Stimulated activated CD4-positive, alpha-beta T cell treated with anti-CD3 and anti-CD28 coated beads, Interleukin-1b, Interleukin-23, amount 100 ng/mL, for 4 hours (primary cell): Measurements from ENCODE around the gene NUAK2.

Experiments
- DNase-seq, 2 donors: peaks; one replicate each; pipeline ENCODE4 v3.0.0-alpha.2; 2020; ENCODE audit warnings: low read depth in 2 of 2

Gene NUAK2

DNA sequence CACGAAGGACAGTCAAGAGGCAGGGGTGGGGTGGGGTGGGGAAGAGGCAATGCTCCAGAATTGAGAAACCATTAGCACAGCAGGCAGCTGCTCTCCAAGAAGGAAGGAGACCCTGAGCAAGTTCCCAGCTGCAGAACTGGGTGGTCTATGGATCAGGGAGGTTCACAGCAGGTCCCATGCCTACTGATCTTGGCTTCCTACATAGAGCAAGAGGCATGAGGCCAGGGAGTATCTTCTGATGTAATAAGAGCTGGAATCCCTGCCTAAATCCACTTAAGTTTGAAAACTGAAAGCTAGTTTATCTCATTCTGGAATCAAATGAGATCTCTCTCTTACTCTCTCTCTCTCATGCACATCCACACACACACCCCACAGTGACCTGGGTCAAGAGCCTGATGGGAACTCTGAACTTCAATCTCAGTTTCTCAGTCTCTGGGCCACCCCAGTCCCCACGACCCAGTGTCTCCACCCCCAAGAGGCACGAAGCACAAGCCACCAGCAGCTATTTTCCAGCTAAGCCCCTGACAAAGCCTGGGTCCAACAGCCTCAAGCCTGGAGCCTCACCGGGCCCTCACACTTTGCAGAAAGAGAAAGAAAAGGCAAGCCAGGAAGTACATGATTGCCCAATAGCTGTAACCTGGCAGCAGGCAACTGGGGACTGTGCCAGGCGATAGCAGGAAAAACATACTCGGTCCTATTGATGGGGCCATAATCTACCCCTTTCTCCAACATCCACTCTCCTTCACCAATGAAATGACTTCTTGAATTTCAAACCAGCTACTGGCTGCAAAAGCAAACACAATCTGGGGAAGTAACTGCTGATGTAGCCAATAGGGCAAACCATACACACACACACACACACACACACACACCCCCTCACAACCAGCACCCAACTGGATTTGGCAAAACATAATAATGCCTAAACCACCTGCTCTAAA, 2.2 kb downstream of the NUAK2 start:
- DNase-seq: no peak

DNA sequence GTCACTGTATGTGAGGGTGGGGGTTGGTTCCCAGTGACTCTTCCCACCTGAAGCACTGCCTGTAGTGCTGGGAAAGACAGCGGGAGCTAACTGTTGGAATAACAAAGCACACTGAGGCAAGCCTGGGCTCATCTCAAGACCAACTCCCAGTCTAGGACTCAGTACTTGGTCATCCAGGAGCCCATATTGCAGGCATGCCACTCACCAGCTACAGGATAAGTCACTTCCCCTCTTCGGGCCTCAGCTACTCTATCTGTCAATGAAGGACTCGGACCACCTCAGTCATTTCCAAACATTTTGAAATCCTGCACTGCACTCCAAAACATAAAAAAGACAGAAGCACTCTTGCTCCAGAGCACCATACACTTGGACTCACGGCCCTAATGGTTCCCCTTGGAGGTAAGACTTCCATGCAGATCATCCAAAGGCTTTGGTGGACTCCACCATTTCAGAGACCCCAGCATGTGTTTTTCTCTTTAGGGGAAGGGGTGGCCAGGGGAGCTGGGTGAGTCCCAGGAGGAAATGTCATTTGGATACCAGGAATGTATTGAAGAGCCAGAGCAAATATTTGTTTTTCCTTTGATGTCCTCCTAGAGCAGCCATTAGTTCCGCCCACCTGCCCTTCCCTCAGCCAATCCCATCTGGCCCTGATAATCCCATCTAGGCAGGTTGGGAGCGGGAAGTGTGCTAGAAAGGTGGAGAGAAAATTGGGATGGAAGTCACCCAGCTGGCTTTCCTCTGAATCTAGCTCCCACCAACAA, 3.1 kb downstream of the NUAK2 start:
- no peak for DNase-seq

GRCh38 chr1:205317311-205317917, 4.1 kb downstream of the NUAK2 start:
- DNase-seq: no peak

- DNase-seq: no peak
These were observed 5.4 kb downstream of the NUAK2 start for GRCh38 chr1:205316161-205316566.

DNA sequence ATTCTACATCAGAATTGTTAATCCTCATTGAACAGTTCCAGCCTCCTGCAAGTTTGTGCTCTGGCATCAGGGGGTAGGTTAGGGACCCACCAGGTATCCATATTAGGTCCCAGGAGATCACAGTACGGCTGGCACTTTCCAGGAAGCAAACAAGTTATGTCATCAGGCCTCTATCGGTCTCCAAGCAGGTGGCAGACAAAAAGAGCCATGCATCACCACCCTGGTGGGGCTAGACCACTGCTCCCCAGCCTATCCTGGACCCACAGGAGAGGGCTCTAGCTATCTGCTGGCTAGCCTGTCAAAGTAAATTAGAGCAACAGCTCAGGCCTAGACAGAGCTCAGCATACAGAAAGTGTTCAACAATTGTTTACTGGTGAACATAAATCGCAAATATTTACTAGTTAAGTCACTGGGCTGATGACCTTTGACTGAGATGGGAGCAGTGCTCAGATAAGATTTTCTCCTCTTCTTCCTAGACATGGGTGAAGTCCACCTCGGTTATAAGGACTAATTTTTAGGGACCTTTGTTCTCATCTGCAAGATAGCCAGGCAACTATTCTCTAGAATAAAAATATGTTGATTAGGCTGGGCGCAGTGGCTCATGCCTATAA, 6.4 kb downstream of the NUAK2 start:
- no peak for DNase-seq

- peak in 1 of 2 donors; percentile 22 for DNase-seq
These were observed 7.8 kb downstream of the NUAK2 start for GRCh38 chr1:205313563-205314308.

GRCh38 chr1:205312866-205313562, 8.5 kb downstream of the NUAK2 start:
- no peak for DNase-seq

GRCh38 chr1:205310976-205311704, 10.4 kb downstream of the NUAK2 start:
- no peak for DNase-seq

DNA sequence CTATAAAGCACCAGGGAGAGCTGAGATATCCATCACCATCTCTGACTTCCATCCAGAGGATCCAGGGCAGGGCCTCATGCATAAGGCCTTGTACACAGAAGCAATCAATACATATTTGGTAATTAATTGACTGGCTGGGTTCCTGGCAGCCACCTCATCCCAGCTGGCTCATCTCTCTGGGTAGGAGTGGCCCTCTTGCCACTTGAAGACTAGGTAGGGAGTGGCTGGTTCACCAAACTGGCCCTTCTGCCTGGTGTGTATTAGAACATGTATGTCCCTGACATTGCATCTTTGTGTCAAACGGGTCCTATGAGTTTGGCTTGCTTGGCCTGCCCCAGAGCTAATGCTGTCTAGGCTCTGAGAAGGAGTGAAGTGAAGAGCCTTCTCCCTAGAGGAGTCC, 11.8 kb downstream of the NUAK2 start:
- DNase-seq: no peak

DNA sequence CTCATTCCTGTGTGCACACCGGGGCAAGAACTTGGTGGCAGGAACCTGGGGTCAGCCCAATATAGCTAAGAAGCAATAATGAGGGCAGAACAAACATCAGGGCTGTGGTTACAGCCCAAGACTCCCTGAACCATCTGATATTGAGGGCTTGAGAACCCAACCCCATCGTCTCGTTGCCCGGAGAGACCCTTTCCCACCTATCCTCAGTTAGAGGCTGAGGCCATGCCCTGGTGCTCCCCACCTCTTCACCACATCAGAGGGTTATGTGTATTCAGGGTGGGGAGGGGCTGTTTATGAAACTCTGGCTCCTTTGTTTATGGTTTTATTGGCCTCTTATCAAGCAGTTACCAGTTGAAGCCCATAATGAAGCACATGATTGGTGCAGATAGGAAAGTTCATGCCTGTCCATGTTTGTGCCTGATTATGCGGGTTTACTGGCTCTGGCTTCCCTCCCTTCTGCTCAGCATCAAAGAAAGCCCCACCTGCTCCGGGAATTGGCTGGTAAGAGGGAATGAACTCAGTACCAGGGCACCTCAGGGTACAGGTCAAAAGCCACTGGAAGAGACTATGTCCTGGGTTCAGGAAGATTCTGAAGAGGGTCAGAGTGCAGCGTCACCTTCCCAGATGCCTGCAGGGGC, 14.5 kb downstream of the NUAK2 start:
- no peak for DNase-seq

DNA sequence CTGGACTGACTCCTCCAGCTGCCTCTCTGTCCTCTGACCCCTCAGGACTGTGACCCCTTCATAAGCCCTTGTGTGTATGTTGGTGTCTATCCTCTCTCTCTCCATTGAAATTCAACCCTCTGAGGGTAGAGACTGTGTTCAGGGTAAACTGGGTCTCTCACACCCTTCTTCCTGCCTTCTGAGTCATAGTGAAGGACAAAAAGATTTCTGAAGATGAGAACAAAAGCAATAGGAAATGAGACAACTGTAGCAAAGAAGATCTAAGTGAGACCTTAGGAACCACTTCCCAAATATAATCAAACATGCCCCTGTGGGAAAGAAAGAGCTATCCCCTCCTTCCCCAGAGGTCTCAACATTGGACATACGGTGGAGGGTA, 16.9 kb downstream of the NUAK2 start:
- no peak for DNase-seq

DNA sequence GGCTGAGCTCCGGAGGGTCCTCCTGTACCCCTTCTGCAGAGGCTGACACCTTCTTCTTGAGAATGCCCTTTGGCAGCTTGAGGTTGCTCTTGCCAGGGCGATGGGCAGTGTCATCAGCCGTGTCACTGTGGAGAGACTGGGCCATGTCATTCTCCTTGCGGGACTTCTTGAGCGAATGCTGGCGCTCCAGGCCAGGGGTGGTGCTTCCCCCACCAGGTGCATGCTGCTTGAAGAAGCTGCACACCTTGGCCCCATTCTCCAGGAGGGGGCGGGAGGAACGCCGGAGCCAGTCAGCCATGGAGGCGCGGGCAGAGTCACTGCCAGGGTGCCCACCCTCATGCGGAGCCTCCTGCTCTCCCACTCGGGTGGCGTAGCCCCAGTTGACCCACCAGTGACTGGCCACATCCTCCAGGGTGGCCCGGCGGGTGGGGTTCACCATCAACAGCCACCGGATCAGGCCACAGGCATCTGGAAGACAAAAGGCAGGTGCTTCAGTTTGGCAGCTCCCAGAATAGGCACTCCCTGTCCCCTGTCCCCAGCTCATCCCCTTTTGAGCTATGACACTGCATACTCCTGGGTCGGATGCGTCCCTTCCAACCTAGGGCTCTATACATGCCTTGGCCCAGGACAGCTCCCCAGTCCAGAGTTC, 17.4 kb downstream of the NUAK2 start:
- DNase-seq: no peak

DNA sequence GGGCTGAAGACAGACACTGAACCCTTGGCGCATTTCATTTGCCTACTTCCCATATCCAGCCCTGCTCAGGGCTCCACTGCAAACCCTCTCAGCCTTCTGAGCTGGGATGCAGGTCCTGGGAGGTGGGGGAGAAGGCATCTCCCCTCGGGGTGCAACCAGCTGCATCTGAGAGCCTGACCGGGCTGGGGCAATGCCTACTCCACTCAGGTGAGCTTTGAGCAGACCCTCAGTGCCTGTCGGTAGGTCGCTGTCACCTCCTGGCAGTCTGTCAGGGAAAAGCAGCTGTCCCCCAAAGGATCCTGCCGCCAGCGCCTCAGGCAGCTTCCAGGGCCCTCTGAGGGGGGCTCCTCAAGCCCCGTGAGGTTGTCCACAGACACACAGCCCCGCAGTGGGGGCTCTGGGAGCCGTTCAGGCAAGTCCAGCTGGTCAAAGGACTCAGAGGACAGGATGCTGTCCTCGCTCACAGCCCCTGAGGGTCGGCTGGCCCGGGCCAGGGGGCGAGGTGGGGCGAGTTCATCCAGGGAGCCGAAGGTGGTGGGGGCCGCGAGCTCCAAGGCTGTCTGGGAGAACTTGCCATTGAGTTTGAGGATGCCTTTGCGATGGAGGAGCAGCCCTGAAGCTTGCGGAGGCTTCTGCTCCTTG, 18.2 kb downstream of the NUAK2 start:
- no peak for DNase-seq

DNA sequence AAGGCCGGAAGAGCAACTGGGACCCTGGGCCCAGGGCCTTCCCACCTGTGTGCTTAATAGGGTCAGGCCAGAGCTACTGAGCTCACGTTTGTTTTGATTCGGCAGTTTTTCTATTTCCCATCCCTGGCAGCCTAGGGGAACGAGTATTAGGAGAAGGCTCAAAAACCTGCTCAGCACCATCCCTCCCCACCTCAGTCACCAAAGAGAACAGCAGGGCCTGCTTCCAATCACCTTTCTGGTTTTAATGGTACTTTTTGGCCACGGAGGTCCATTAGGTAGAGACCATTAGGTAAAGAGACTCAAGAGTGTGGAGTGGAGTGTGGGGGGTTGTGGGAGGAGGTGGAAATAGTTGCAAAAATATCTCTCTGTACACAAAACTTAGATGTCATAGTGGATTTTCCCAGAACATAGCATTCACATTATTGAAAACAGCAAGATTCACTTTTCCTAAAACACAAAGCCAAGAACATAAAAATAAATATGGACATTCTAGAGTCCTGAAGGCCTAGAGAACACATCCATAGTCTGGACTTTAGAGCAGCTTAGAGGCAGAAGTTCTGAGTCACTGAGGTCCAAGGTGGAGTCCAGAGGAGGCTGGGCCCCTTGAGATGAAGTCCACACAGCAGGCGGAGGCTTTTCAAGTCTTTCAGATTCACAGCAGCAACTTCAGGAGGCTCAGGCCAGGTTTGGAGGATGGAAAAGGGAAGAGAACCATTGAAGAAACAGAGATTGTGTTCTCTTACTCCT, 19.5 kb downstream of the NUAK2 start:
- DNase-seq: no peak

GRCh38 chr1:205301205-205301821, 20.2 kb downstream of the NUAK2 start:
- no peak for DNase-seq

DNA sequence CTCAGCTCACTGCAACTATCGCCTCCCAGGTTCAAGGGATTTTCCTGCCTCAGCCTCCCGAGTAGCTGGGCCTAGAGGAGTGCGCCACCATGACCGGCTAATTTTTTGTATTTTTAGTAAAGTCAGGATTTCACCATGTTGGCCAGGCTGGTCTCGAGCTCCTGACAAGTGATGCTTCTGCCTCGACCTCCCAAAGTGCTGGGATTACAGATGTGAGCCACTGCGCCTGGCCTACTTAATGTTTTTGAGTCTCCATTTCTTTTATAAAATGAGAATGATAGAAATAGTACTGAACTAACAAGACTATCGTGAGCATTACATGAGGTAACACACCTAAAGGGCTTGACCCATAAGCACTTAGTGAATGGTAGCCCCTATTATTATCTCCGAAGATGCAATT, 21.4 kb downstream of the NUAK2 start:
- DNase-seq: no peak

DNA sequence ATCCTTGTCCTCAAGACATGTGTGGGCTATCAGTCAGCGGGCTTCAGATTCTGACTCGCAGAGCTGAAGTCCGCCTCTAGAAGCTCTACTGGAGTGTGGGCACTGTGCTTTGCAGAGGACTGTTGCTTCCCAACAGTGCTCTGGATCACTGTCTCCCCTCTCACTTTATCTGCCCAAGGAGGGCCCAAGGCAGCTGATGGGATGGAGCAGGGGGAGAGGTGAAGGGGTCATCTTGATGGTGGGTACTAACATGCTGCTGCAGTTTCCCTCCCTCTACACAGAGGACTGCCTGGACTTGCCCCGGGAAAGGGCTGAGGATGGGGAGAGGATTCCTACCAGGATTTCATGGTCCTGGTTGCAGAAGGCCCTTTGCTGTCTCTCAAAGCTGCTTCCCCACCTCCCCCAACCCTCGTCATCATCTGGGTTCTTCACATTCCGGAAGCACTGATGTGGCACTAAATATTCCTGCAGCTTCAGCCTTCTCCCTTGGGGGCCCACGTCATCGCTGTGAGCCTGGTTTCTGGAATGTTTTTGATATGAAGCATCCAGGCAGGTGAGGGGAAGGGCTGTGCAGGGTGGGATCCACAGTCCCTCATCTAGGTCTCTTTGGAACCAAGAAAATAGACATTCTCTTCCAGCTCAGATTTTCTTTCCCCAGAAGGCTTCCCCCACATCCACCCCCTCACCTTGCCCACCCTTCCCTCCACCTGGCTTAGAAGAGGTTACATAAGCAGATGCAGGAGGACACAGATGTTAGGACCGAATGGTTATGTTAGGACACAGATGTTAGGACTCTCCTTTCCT, 23.2 kb downstream of the NUAK2 start:
- DNase-seq: no peak
